RWPE2 (cell line): Measurements from ENCODE around the gene PLSCR5.

Experiments
- ATAC-seq: fragments of 200-7000 bp; cut with Tn5 transposase; 3 replicates; pipeline ENCODE4 v1.9.1; 2021; ENCODE audit warnings: low read depth
- DNase-seq: peaks from one replicate; pipeline ENCODE4 v3.0.0-alpha.2; 2020; ENCODE audit warnings: low spot score
- H3K27ac ChIP-seq: fragments of 450-650 bp; 2 replicates; pipeline ENCODE4 v1.5.1; 2017; ENCODE audit warnings: mild to moderate bottlenecking; ENCODE audit not compliant: poor library complexity, severe bottlenecking
- H3K27me3 ChIP-seq: fragments of 250-450 bp; sonication (Bioruptor Pico); 2 replicates; pipeline ENCODE4 v1.5.1; 2021; ENCODE audit warnings: mild to moderate bottlenecking, moderate library complexity; ENCODE audit not compliant: insufficient read depth, poor library complexity, severe bottlenecking
- H3K36me3 ChIP-seq: fragments of 250-450 bp; sonication (Bioruptor Pico); 2 replicates; pipeline ENCODE4 v1.5.1; 2020; ENCODE audit warnings: low read depth, mild to moderate bottlenecking, moderate library complexity
- H3K4me1 ChIP-seq: fragments of 250-450 bp; sonication (Bioruptor Pico); 2 replicates; pipeline ENCODE4 v1.5.1; 2021; ENCODE audit warnings: mild to moderate bottlenecking, moderate library complexity; ENCODE audit not compliant: insufficient read depth, poor library complexity, severe bottlenecking
- H3K4me3 ChIP-seq: fragments of 250-450 bp; sonication (Bioruptor Pico); 2 replicates; pipeline ENCODE4 v1.5.1; 2021; ENCODE audit warnings: mild to moderate bottlenecking, moderate library complexity; ENCODE audit not compliant: severe bottlenecking
- H3K9me3 ChIP-seq: fragments of 250-450 bp; sonication (Bioruptor Pico); 2 replicates; pipeline ENCODE4 v1.5.1; 2021; ENCODE audit warnings: mild to moderate bottlenecking, moderate library complexity; ENCODE audit not compliant: severe bottlenecking
- CTCF ChIP-seq: fragments of 450-650 bp; IDR thresholded peaks from one replicate; pipeline ENCODE4 v1.5.1; 2017; ENCODE audit warnings: mild to moderate bottlenecking, moderate library complexity; ENCODE audit not compliant: poor library complexity, severe bottlenecking

PLSCR5 gene

DNA sequence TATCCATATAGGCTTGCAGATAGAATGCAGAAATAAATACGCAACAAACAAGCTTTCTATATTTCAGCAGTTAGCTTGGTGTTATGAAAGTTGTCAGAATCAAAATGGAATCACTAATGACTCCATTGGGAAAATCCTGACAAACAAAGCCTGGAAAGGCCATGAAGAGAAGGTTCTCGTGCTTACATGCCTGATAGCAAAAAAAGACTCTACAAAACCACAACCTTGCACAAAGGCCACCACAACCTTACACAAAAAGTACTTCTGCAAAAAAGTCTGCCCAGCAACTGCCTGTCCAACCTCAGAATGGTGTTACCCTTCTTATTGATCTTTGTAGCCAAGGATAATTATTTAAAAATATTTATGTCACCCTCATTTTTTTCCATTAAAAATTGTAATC lies 46.4 kb downstream of the PLSCR5 start:
- H3K27ac ChIP-seq: no peak overlapping the region
- no peak for TF ChIP-seq CTCF
- ATAC-seq: no peak
- H3K27me3 ChIP-seq: no peaks in the 10 kb centered on the region
- H3K4me3 ChIP-seq: no peak overlapping the region
- DNase-seq: no peak
- no peaks in the 10 kb centered on the region for H3K36me3 ChIP-seq
- no peaks in the 10 kb centered on the region for H3K4me1 ChIP-seq
- H3K9me3 ChIP-seq: no peaks in the 10 kb centered on the region

- H3K36me3 ChIP-seq: no peaks in the 10 kb centered on the region
- H3K9me3 ChIP-seq: no peaks in the 10 kb centered on the region
- no peaks in the 10 kb centered on the region for H3K27me3 ChIP-seq
- H3K27ac ChIP-seq: no peak overlapping the region
- no peak overlapping the region for H3K4me3 ChIP-seq
- ATAC-seq (no peak), DNase-seq (no peak)
- H3K4me1 ChIP-seq: no peaks in the 10 kb centered on the region
- TF ChIP-seq CTCF: no peak
These were observed 47.4 kb downstream of the PLSCR5 start for GRCh38 chr3:146557745-146558144.

DNA sequence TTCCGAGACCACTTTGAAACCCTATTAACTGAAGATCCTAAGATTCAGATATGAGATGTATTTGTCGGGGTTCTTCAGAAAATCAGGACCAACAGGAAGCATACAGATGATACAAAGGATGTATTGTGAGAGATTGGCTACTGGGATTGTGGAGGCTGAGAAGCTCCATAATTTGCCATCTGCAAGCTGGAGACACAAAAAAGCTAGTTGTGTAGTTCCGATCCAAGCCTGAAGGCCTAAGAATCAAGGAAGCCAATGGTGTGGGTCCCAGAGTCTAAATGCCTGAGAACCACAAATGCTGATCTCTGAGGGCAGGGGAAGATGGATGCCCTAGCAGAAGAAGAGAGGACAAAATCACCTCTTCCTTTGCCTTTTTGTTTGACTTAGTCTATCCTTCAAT lies 49.8 kb downstream of the PLSCR5 start:
- H3K36me3 ChIP-seq: no peaks in the 10 kb centered on the region
- DNase-seq (no peak), ATAC-seq (no peak)
- H3K27me3 ChIP-seq: no peaks in the 10 kb centered on the region
- no peak for TF ChIP-seq CTCF
- H3K4me1 ChIP-seq: peaks cover 12% of the 10 kb centered on the region
- H3K9me3 ChIP-seq: no peaks in the 10 kb centered on the region
- H3K27ac ChIP-seq: no peak overlapping the region
- H3K4me3 ChIP-seq: no peak overlapping the region

DNA sequence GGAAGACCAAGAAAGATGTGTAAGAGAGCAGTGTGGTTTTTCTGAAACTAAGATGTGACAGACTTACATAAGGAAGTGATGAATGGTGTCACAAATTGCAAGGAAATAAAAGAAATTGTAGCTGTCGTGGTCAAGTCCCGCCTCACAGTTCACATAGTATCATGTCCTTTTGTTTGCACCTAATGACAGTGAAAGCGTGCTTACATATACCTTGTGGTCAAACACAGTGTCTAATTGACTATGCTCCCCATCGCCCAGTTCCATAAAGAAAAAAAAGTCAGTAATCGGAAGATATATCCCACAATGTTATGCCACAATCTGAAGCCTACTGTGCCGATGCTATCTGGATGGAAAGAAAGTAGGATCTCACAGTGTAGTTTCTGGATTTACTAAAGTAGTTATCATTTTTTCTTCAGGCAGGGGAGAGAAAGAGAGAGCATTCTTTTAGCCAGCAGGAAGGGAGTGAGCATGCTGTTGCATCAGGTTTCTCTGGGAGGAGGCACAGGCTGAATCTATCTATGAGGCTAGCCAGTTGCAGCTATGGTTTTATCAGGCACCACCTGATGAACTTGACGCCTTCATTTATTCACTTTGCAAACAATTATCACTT lies 50.9 kb downstream of the PLSCR5 start:
- H3K4me3 ChIP-seq: no peak overlapping the region
- DNase-seq (no peak), ATAC-seq (no peak)
- H3K9me3 ChIP-seq: no peaks in the 10 kb centered on the region
- H3K4me1 ChIP-seq: peaks cover 12% of the 10 kb centered on the region
- H3K27me3 ChIP-seq: no peaks in the 10 kb centered on the region
- H3K27ac ChIP-seq: no peak overlapping the region
- no peaks in the 10 kb centered on the region for H3K36me3 ChIP-seq
- no peak for TF ChIP-seq CTCF

DNA sequence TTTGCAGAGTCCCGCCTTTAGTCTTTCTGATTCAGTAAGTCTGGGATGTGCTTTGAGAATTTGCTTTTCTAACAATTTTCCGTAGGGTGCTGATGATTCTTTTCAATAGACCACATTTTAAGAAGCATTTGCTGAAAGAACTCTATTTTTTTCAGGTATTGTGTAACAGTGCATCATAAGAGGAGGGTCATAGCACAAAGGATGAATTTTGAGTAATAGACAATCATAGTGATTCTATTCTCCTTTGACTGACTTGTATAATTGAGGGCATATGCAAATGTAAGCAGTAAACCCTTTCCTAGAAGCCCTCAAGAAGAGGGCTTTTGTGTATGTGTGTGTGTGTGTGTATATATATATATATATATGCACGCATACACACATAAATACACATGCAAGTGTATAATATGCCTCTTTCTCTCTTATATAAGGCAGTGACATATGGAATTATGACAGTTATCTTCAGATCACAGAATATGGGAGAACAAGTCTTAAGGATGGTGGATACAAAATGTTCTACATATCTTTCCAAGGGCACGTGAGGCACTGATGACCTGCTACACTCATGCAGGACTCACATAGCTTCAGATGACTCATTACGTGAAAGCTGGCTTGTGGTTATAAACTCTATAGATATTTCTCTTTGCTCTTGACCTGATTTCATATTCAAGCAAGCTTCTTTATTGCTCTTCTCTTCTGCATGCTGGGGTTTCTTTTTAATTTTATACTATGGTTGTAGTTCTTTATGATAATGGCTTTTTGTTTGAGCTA lies 54.2 kb downstream of the PLSCR5 start:
- no peak for DNase-seq
- no peak for TF ChIP-seq CTCF
- Histone ChIP-seq H3K27ac (peak overlapping the region; percentile 3), H3K4me1 (peaks cover 19% of the 10 kb centered on the region), H3K9me3 (no peaks in the 10 kb centered on the region), H3K4me3 (no peak overlapping the region), H3K27me3 (no peaks in the 10 kb centered on the region), H3K36me3 (no peaks in the 10 kb centered on the region)
- ATAC-seq: peak; percentile 95
